SK-N-SH (cell line): ENCODE data around the gene LCN2. TPM values are rescaled to one million over a fixed set of nuclear protein-coding genes. Genes with fewer than 3 reads are reported as not detected.

ENCODE experiments used
- CTCF ChIA-PET: fragments of 300-600, 350-600 bp; formaldehyde crosslinking; extraction: SDS; loops from one replicate; lab custom pipeline; 2021; lab: Yijun Ruan, JAX
- POLR2A ChIA-PET: fragments of 350-600 bp; sonication (Branson Sonifier 250); formaldehyde crosslinking; extraction: SDS; loops from one replicate; lab custom pipeline; 2020; ENCODE audit warnings: antibody characterized with exemption, inconsistent platforms; lab: Yijun Ruan, JAX
- DNase-seq: peaks from one replicate; pipeline ENCODE4 v3.0.0; 2012
- H2AFZ ChIP-seq: fragments of 200-600 bp; sonication (generic); 2 replicates; pipeline ENCODE4 v1.8.1; 2016; ENCODE audit warnings: antibody characterized with exemption, mild to moderate bottlenecking, low read depth
- H3F3A ChIP-seq: fragments of 200-600 bp; sonication (generic); replicated peaks from 2 replicates; pipeline ENCODE3; 2016; ENCODE audit warnings: antibody characterized with exemption, mild to moderate bottlenecking; ENCODE audit not compliant: insufficient read depth
- H3K27ac ChIP-seq, 2 experiments: fragments of 200-500 bp in 1 of 2; fragments of 200-600 bp in 1 of 2; sonication (Bioruptor generic) in 1 of 2; sonication (generic), shearing (Covaris generic) in 1 of 2; 2 replicates each; pipeline versions ENCODE4 v1.5.1 to v1.6.1; 2014 to 2016; ENCODE audit warnings: low read depth in 2 of 2, inconsistent platforms in 1 of 2, low read length in 1 of 2, mild to moderate bottlenecking in 1 of 2, mixed read lengths in 1 of 2
- H3K27me3 ChIP-seq: fragments of 200-600 bp; sonication (generic), shearing (Covaris generic); 2 replicates; pipeline ENCODE4 v1.6.1; 2016; ENCODE audit warnings: mixed run types; ENCODE audit not compliant: insufficient read depth
- H3K36me3 ChIP-seq, 2 experiments: fragments of 200-500 bp in 1 of 2; fragments of 200-600 bp in 1 of 2; sonication (Bioruptor generic) in 1 of 2; sonication (generic) in 1 of 2; replicated peaks in 1 of 2; 2 replicates each; pipeline versions ENCODE3 to v1.5.1; 2014 to 2016; ENCODE audit warnings: low read length in 1 of 2, mild to moderate bottlenecking in 1 of 2; ENCODE audit not compliant: insufficient read depth in 2 of 2, control insufficient read depth in 1 of 2
- H3K4me1 ChIP-seq, 2 experiments: fragments of 200-500 bp in 1 of 2; fragments of 200-600 bp in 1 of 2; sonication (Bioruptor generic) in 1 of 2; sonication (generic), shearing (Covaris generic) in 1 of 2; 2 replicates each; pipeline versions ENCODE4 v1.5.1 to v1.6.1; 2014 to 2016; ENCODE audit warnings: low read depth in 1 of 2, low read length in 1 of 2, mixed run types in 1 of 2; ENCODE audit not compliant: insufficient read depth in 2 of 2, control insufficient read depth in 1 of 2
- H3K4me2 ChIP-seq: fragments of 200-600 bp; sonication (generic), shearing (Covaris generic); 2 replicates; pipeline ENCODE4 v1.6.1; 2017; ENCODE audit warnings: mixed run types
- H3K4me3 ChIP-seq, 2 experiments: fragments of 200-500 bp in 1 of 2; fragments of 200-600 bp in 1 of 2; sonication (Bioruptor generic) in 1 of 2; sonication (generic), shearing (Covaris generic) in 1 of 2; 2 replicates each; pipeline versions ENCODE4 v1.5.1 to v1.8.1; 2014 to 2016; ENCODE audit warnings: low read depth in 2 of 2, inconsistent platforms in 1 of 2, low read length in 1 of 2, mild to moderate bottlenecking in 1 of 2, mixed read lengths in 1 of 2, moderate library complexity in 1 of 2
- H3K79me2 ChIP-seq: fragments of 200-600 bp; sonication (generic); 2 replicates; pipeline ENCODE4 v1.8.1; 2017; ENCODE audit warnings: mild to moderate bottlenecking; ENCODE audit not compliant: insufficient read depth
- H3K9ac ChIP-seq: fragments of 200-600 bp; sonication (generic); 2 replicates; pipeline ENCODE4 v1.6.1; 2017; ENCODE audit warnings: mixed run types
- H3K9me2 ChIP-seq: fragments of 200-600 bp; sonication (generic); 2 replicates; pipeline ENCODE4 v1.6.1; 2017; ENCODE audit warnings: mixed run types
- H3K9me3 ChIP-seq: fragments of 200-600 bp; sonication (generic); 2 replicates; pipeline ENCODE4 v1.6.1; 2017; ENCODE audit warnings: mixed run types, mild to moderate bottlenecking, moderate library complexity
- H4K20me1 ChIP-seq: fragments of 200-600 bp; sonication (generic); 2 replicates; pipeline ENCODE4 v1.6.1; 2017; ENCODE audit warnings: mild to moderate bottlenecking, mixed run types; ENCODE audit not compliant: insufficient read depth
- ELF1 ChIP-seq: IDR thresholded peaks from 2 replicates; pipeline ENCODE4 v1.4.0; 2012
- EP300 ChIP-seq, 2 experiments: IDR thresholded peaks; 2 replicates each; pipeline versions ENCODE4 v1.4.0 to v1.6.1; 2012; ENCODE audit warnings: borderline replicate concordance in 1 of 2, low read depth in 1 of 2, low read length in 1 of 2
- EZH2phosphoT487 ChIP-seq: fragments of 200-600 bp; sonication (generic); IDR thresholded peaks from 2 replicates; pipeline ENCODE4 v1.6.1; 2017; ENCODE audit warnings: low read depth, mixed run types, mild to moderate bottlenecking, antibody characterized with exemption, moderate library complexity, borderline replicate concordance
- FOSL2 ChIP-seq: IDR thresholded peaks from 2 replicates; pipeline ENCODE4 v1.4.0; 2012; ENCODE audit warnings: low read depth, mild to moderate bottlenecking, moderate library complexity, borderline replicate concordance
- GABPA ChIP-seq: IDR thresholded peaks from 2 replicates; pipeline ENCODE4 v1.4.0; 2012; ENCODE audit warnings: low read depth, mild to moderate bottlenecking
- GATA2 ChIP-seq: sonication (generic); formaldehyde crosslinking; IDR thresholded peaks from 2 replicates; pipeline ENCODE4 v1.5.0; 2020; ENCODE audit warnings: mild to moderate bottlenecking, missing genetic modification reagents
- MAX ChIP-seq: IDR thresholded peaks from 2 replicates; pipeline ENCODE4 v1.4.0; 2012; ENCODE audit warnings: low read depth
- MEF2A ChIP-seq: IDR thresholded peaks from 2 replicates; pipeline ENCODE4 v1.4.0; 2012; ENCODE audit warnings: low read depth, borderline replicate concordance
- MXI1 ChIP-seq: IDR thresholded peaks from 2 replicates; pipeline ENCODE4 v1.6.1; 2012; ENCODE audit warnings: mild to moderate bottlenecking, low read depth, low read length, improper control_type of control experiment
- NFIC ChIP-seq: IDR thresholded peaks from 2 replicates; pipeline ENCODE4 v1.4.0; 2012; ENCODE audit warnings: borderline replicate concordance
- POLR2AphosphoS5 ChIP-seq: IDR thresholded peaks from 2 replicates; pipeline ENCODE4 v1.6.1; 2012; ENCODE audit warnings: low read depth, low read length
- RAD21 ChIP-seq: IDR thresholded peaks from 2 replicates; pipeline ENCODE4 v1.6.1; 2012; ENCODE audit warnings: mild to moderate bottlenecking, low read length
- RCOR1 ChIP-seq: fragments of 150-350 bp; IDR thresholded peaks from 2 replicates; pipeline ENCODE4 v1.6.1; 2017; ENCODE audit warnings: antibody characterized with exemption, low read length
- RFX5 ChIP-seq: IDR thresholded peaks from 2 replicates; pipeline ENCODE4 v1.6.1; 2012; ENCODE audit warnings: mild to moderate bottlenecking, improper control_type of control experiment, low read length
- RXRA ChIP-seq: IDR thresholded peaks from 2 replicates; pipeline ENCODE4 v1.4.0; 2012; ENCODE audit warnings: low read depth, mild to moderate bottlenecking, borderline replicate concordance
- SIN3A ChIP-seq: IDR thresholded peaks from 2 replicates; pipeline ENCODE4 v1.6.1; 2012; ENCODE audit warnings: low read depth, mild to moderate bottlenecking, low read length, moderate library complexity, borderline replicate concordance
- SMC3 ChIP-seq: IDR thresholded peaks from 2 replicates; pipeline ENCODE4 v1.6.1; 2012; ENCODE audit warnings: low read depth, low read length, improper control_type of control experiment
- TAF1 ChIP-seq: IDR thresholded peaks from 2 replicates; pipeline ENCODE4 v1.6.1; 2012; ENCODE audit warnings: low read depth, mild to moderate bottlenecking, low read length, moderate library complexity, borderline replicate concordance
- TEAD4 ChIP-seq: IDR thresholded peaks from 2 replicates; pipeline ENCODE4 v1.4.0; 2012; ENCODE audit warnings: mild to moderate bottlenecking, borderline replicate concordance; ENCODE audit not compliant: insufficient read depth
- USF1 ChIP-seq: IDR thresholded peaks from 2 replicates; pipeline ENCODE4 v1.4.0; 2012; ENCODE audit warnings: low read depth, borderline replicate concordance
- USF2 ChIP-seq: fragments of 150-350 bp; IDR thresholded peaks from 2 replicates; pipeline ENCODE4 v1.6.1; 2017; ENCODE audit warnings: antibody characterized with exemption, low read length, low read depth, borderline replicate concordance
- YY1 ChIP-seq: IDR thresholded peaks from 2 replicates; pipeline ENCODE4 v1.4.0; 2012; ENCODE audit warnings: low read depth, mild to moderate bottlenecking
- ZBTB33 ChIP-seq: IDR thresholded peaks from 2 replicates; pipeline ENCODE4 v1.4.0; 2012; ENCODE audit warnings: low read depth, borderline replicate concordance
- WGBS: methylation state at CpG from one replicate; pipeline ENCODE4 v1.1.6; 2017; ENCODE audit warnings: low lambda C conversion rate; 5-methylcytosine and 5-hydroxymethylcytosine counted together
- polyA plus RNA-seq, 3 experiments: library from polyadenylated mRNA; depleted of rRNA; stranded (reverse); fragments of >200 nt; gene quantifications; 2 replicates each; pipeline ENCODE4 v1.2.3, GENCODE V29; 2012

Gene LCN2
- polyA plus RNA-seq, 1 of the 3 experiments (the other 2 are of a cell fraction) = not detected

GRCh38 chr9:128175726-128176125 is 26.5 kb downstream of the LCN2 start:
- TF ChIP-seq ELF1 = no peak
- no peak for TF ChIP-seq RXRA
- TF ChIP-seq USF1 = no peak
- TF ChIP-seq GATA2 = no peak
- no peak for TF ChIP-seq RAD21
- TF ChIP-seq RFX5 = no peak
- TF ChIP-seq MXI1 = no peak
- no peak for TF ChIP-seq MEF2A
- no peak for TF ChIP-seq FOSL2
- no peak for TF ChIP-seq USF2
- no peak for TF ChIP-seq SMC3
- no peak for TF ChIP-seq YY1
- TF ChIP-seq GABPA = no peak
- TF ChIP-seq ZBTB33 = no peak
- ChIA-PET POLR2A (no interaction called here), CTCF (interaction anchor here (1.2 to 3.7 kb wide), 2 partner anchors 15 to 58 kb away, joined by 3 to 18 read pairs; partner anchors contain the start of gene CIZ1)
- no peaks in the 10 kb centered on the region for H3K9me2 ChIP-seq
- H3F3A ChIP-seq = peaks cover 18% of the 10 kb centered on the region
- DNase-seq = no peak
- peaks cover 40 to 48% of the 10 kb centered on the region in 2 experiments for H3K36me3 ChIP-seq
- peaks cover 3 to 5% of the 10 kb centered on the region in 2 experiments; a peak in 2 of 4 replicates for H3K4me1 ChIP-seq
- no peaks in the 10 kb centered on the region for H4K20me1 ChIP-seq
- peak overlapping the region in 1 of 2 experiments; percentile 31; a peak in 1 of 4 replicates for H3K27ac ChIP-seq
- H3K4me3 ChIP-seq = no peak overlapping the region
- WGBS = 100% methylated on average over 1 of the region's 2 CpGs
- no peak overlapping the region for H3K9ac ChIP-seq
- H3K79me2 ChIP-seq = no peaks in the 10 kb centered on the region; the same call in 1 of the 2 replicates
- no peaks in the 10 kb centered on the region for H3K27me3 ChIP-seq
- no peaks in the 10 kb centered on the region for H3K9me3 ChIP-seq
- H3K4me2 ChIP-seq = no peak overlapping the region
- H2AFZ ChIP-seq = no peak overlapping the region

- Histone ChIP-seq H3K36me3 (peaks cover 43 to 56% of the 10 kb centered on the region in 2 experiments), H3K27ac (no peak overlapping the region), H3K9ac (no peak overlapping the region), H3K4me3 (no peak overlapping the region; a peak in 1 of 4 replicates), H3K9me2 (no peaks in the 10 kb centered on the region), H3K9me3 (no peaks in the 10 kb centered on the region), H3K4me1 (peaks cover 3 to 5% of the 10 kb centered on the region in 2 experiments; a peak in 2 of 4 replicates), H2AFZ (no peak overlapping the region), H3F3A (peaks cover 13% of the 10 kb centered on the region), H3K27me3 (no peaks in the 10 kb centered on the region), H3K4me2 (no peak overlapping the region), H4K20me1 (no peaks in the 10 kb centered on the region), H3K79me2 (no peaks in the 10 kb centered on the region)
- 100% methylated on average over 2 of the region's 11 CpGs for WGBS
- DNase-seq = no peak
- ChIA-PET POLR2A (no interaction called here), CTCF (interaction anchor here (2.2 kb wide), 1 partner anchor 12 kb away, joined by 10 read pairs; the partner anchor contains the start of gene CIZ1)
- no peak for TF ChIP-seq TAF1
- no peak for TF ChIP-seq MEF2A
- no peak for TF ChIP-seq POLR2AphosphoS5
- TF ChIP-seq USF2 = no peak
- no peak for TF ChIP-seq RCOR1
- no peak for TF ChIP-seq ELF1
- TF ChIP-seq RAD21 = no peak
- TF ChIP-seq NFIC = no peak
- TF ChIP-seq RFX5 = no peak
- no peak for TF ChIP-seq TEAD4
- no peak for TF ChIP-seq SIN3A
- TF ChIP-seq MAX = no peak
- no peak for TF ChIP-seq EZH2phosphoT487
- no peak for TF ChIP-seq YY1
- no peak for TF ChIP-seq EP300 (IDR thresholded peaks at IDR 0.05; ENCODE audit: borderline replicate concordance in 1 of 2, low read depth in 1 of 2, low read length in 1 of 2)
- no peak for TF ChIP-seq RXRA
Observed at GRCh38 chr9:128178806-128179431, 29.7 kb downstream of the LCN2 start.
